ENCODE data around the gene DENND2A. TPM values are rescaled to one million over a fixed set of nuclear protein-coding genes. Genes with fewer than 3 reads are reported as not detected.

Gene DENND2A
- total and polyA plus RNA-seq, 10 of the 15 experiments (the other 5 are each of a cell fraction or from before 2014, with no cell fraction given): 0.01 TPM; not detected in 9

GRCh38 chr7:140562926-140563481 is 77.6 kb downstream of the DENND2A start (continued):
- TF ChIP-seq ZNF687 (IDR thresholded peaks at IDR 0.05): no peak

DNA sequence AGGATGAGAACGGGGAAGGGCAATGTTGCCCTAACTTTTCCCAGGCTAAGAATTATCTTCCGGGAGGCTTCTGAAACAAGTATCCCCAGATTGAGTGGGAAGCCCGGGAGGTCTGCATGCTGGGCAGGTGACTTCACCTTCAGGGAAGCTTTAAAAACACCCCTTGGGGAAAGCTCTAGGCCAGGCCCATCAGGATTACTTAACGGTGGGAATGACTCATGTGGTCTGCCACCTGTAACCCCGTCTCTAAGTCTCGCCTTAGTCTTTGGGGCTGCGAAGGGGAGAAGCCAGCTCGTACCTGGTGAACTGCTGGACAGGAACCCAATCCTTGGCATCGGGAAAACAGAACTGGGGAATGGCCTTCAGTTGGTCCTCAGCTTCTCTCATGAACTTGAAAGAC is 81.2 kb downstream of the DENND2A start:
- 39% methylated on average over 9 of the region's 9 CpGs for WGBS (ENCODE audit: insufficient coverage, insufficient replicate concordance, low lambda C conversion rate, missing lambda C conversion rate)
- TF ChIP-seq STAT3 (IDR thresholded peaks at IDR 0.05; ENCODE audit: low read depth, low read length) (no peak), SP1 (IDR thresholded peaks at IDR 0.05; ENCODE audit: low read depth, low read length) (no peak), EGR1 (IDR thresholded peaks at IDR 0.05; ENCODE audit: borderline replicate concordance in 1 of 2, low read depth in 2 of 2, low read length in 2 of 2) (no peak), ZNF217 (IDR thresholded peaks at IDR 0.05) (no peak), TCF12 (IDR thresholded peaks at IDR 0.05; ENCODE audit: low read depth, low read length) (no peak), TCF7 (IDR thresholded peaks at IDR 0.05; ENCODE audit: borderline replicate concordance) (no peak), SUZ12 (IDR thresholded peaks at IDR 0.05; ENCODE audit: unreplicated experiment) (no peak), SREBF2 (IDR thresholded peaks at IDR 0.05; ENCODE audit: low read length) (no peak), NFIC (IDR thresholded peaks at IDR 0.05; ENCODE audit: low read depth, low read length) (no peak), SREBF1 (IDR thresholded peaks at IDR 0.05; ENCODE audit: low read length) (no peak)
- TF ChIP-seq, protein P1, sequence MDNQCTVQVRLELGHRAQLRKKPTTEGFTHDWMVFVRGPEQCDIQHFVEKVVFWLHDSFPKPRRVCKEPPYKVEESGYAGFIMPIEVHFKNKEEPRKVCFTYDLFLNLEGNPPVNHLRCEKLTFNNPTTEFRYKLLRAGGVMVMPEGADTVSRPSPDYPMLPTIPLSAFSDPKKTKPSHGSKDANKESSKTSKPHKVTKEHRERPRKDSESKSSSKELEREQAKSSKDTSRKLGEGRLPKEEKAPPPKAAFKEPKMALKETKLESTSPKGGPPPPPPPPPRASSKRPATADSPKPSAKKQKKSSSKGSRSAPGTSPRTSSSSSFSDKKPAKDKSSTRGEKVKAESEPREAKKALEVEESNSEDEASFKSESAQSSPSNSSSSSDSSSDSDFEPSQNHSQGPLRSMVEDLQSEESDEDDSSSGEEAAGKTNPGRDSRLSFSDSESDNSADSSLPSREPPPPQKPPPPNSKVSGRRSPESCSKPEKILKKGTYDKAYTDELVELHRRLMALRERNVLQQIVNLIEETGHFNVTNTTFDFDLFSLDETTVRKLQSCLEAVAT (IDR thresholded peaks at IDR 0.05): no peak
- TF ChIP-seq, protein P2, sequence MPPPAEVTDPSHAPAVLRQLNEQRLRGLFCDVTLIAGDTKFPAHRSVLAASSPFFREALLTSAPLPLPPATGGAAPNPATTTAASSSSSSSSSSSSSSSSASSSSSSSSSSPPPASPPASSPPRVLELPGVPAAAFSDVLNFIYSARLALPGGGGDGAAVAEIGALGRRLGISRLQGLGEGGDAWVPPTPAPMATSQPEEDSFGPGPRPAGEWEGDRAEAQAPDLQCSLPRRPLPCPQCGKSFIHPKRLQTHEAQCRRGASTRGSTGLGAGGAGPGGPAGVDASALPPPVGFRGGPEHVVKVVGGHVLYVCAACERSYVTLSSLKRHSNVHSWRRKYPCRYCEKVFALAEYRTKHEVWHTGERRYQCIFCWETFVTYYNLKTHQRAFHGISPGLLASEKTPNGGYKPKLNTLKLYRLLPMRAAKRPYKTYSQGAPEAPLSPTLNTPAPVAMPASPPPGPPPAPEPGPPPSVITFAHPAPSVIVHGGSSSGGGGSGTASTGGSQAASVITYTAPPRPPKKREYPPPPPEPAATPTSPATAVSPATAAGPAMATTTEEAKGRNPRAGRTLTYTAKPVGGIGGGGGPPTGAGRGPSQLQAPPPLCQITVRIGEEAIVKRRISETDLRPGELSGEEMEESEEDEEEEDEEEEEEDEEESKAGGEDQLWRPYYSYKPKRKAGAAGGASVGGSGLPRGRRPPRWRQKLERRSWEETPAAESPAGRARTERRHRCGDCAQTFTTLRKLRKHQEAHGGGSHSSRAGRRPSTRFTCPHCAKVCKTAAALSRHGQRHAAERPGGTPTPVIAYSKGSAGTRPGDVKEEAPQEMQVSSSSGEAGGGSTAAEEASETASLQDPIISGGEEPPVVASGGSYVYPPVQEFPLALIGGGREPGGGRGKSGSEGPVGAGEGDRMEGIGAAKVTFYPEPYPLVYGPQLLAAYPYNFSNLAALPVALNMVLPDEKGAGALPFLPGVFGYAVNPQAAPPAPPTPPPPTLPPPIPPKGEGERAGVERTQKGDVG (CRISPR knock-in tag; IDR thresholded peaks at IDR 0.05): no peak

More for the DNA sequence above, 81.2 kb downstream of the DENND2A start:
- CTCF ChIA-PET: no interaction called here
- Histone ChIP-seq H3K4me2 (ENCODE audit: control insufficient read depth, insufficient read depth) (no peak overlapping the region), H3K9ac (ENCODE audit: control insufficient read depth, insufficient read depth, low read length) (no peak overlapping the region), H3K4me3 (no peak overlapping the region), H3K4me1 (ENCODE audit: control insufficient read depth, insufficient read depth, low read length) (no peaks in the 10 kb centered on the region), H3K79me2 (ENCODE audit: control insufficient read depth, insufficient read depth, low read length) (no peaks in the 10 kb centered on the region), H4K20me1 (ENCODE audit: control insufficient read depth, insufficient read depth) (no peaks in the 10 kb centered on the region), H2AFZ (ENCODE audit: control insufficient read depth, low read depth, low read length) (no peak overlapping the region), H3K27me3 (replicated peaks in 1 of 2; ENCODE audit: control insufficient read depth in 2 of 2, insufficient read depth in 2 of 2, low read length in 1 of 2) (no peaks in the 10 kb centered on the region), H3K27ac (ENCODE audit: control insufficient read depth, insufficient read depth) (no peak overlapping the region), H3K36me3 (ENCODE audit: control insufficient read depth in 2 of 2, insufficient read depth in 2 of 2, low read length in 1 of 2) (no peaks in the 10 kb centered on the region), H3K9me3 (replicated peaks; ENCODE audit: control insufficient read depth, insufficient read depth, low read length) (no peaks in the 10 kb centered on the region)
- BruUV-seq (replicated peaks): no TSS peak
- RAD21 ChIA-PET (ENCODE audit: unreplicated experiment): no interaction called here
- in situ Hi-C loops (cut with MboI) (no loop called here), intact Hi-C loops (cut with micrococcal nuclease; ENCODE audit: unreplicated experiment) (no loop called here)
- DNase-seq (ENCODE audit: low read depth, low spot score) (no peak), ATAC-seq (no peak), FAIRE-seq (no peak)
- POLR2A ChIA-PET: no interaction called here
- SMC1A ChIA-PET (ENCODE audit: uncharacterized antibody, unreplicated experiment): no interaction called here

Measured in GM12878 (cell line).